GM21360 (cell line): ENCODE results near the gene ARHGAP18.

ENCODE experiments used
- ATAC-seq: cut with Tn5 transposase; IDR thresholded peaks from one replicate; pipeline ENCODE4 v1.9.1; 2021; ENCODE audit warnings: mild to moderate bottlenecking, moderate library complexity; ENCODE audit not compliant: unreplicated experiment

The ARHGAP18 gene

DNA sequence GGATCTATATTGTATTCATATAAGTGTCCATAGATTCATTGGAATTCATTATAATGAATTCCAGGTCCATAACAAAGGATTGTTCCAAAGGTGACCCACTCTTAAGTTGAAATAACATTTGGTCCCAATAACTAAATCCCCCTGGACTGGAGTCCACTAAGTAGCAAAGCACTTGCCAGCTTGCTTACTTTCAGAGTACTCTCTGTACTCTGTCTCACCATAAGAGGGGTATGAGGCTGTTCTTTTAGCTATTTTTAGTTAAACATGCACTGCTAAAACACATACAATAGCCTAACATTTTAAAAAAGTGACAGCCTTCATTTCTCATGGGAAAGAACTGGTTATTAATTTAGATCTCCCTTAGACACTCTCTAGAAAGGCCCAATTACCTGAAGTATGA lies 16.7 kb upstream of the ARHGAP18 start:
- ATAC-seq: no peak

DNA sequence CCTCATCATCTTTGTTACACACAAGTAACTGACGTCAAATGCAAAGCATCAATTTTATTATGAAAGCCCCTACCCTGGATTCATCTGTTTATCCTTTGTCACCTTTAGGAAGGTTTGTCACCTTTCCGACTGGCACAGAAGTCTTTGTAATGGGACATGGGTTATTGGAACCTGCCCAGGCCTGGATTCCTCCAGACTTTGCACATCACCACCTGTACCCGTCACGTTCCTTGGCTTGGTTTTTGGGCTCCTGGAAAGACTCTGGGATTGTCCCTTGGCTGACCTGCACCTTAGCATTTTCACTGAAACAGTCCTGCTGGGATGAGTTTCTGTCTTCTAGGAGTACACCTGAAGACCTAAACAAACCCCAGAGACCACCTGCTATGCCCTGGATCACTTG lies 15.4 kb upstream of the ARHGAP18 start:
- ATAC-seq: no peak

- ATAC-seq: no peak
These were observed 9.7 kb upstream of the ARHGAP18 start for GRCh38 chr6:129719692-129720091.

DNA sequence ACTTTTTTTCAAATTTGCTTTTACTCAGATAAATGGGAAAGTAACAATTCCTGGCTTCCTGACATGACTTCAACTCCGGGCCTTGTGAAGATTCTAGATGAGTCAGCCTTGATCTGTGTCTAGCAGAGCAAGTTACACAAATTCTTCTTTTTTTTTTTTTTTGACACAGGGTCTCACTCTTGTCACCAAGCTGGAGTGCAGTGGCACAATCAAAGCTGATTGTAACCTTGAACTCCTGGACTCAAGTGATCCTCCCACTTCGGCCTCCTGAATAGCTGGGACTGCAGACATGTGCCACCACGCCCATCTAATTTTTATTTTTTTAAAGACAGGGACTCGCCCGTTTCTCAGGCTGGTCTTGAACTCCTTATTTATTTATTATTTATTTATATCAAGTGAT lies 7.3 kb upstream of the ARHGAP18 start:
- no peak for ATAC-seq

- no peak for ATAC-seq
These were observed 3.9 kb upstream of the ARHGAP18 start for GRCh38 chr6:129713806-129714333.

- ATAC-seq: no peak
These were observed 1.3 kb upstream of the ARHGAP18 start for GRCh38 chr6:129711271-129711631.

DNA sequence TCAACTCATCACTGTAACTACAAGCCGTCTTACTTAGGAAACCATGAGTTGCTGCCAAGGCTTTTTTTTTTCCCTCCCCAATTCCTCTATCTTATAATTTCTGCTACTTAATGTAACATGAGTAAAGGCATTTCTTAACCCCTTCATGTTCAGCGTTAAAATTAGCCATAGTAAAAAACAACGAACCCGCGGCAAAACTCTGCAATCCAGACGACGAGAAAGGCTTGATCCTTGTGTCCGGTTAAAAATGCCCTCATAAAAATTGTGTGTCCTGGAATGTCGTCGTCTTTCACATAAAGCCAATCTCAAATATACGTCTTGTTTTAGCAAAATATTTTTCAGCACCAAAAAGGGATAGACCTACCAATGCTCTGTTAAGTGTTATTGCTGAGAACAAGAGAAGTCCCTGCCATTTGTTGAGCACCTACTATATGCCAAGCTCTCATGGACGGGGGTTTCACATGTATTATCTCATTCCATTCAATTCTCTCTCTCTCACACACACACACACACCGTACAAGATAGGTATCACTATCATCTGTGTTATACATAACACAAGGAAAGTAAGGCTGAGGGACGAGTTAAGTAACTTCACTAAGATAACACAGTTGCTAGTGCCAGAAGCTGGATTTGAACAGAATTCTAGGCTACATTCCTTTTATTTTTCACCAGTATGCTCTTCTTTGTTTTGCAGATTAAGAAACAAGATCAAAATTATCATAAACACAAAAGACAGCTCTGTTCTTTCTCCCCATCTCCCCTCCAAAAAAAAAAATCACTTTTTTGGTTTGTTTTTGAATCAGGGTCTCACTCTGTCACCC lies 683 bp upstream of the ARHGAP18 start:
- no peak for ATAC-seq

DNA sequence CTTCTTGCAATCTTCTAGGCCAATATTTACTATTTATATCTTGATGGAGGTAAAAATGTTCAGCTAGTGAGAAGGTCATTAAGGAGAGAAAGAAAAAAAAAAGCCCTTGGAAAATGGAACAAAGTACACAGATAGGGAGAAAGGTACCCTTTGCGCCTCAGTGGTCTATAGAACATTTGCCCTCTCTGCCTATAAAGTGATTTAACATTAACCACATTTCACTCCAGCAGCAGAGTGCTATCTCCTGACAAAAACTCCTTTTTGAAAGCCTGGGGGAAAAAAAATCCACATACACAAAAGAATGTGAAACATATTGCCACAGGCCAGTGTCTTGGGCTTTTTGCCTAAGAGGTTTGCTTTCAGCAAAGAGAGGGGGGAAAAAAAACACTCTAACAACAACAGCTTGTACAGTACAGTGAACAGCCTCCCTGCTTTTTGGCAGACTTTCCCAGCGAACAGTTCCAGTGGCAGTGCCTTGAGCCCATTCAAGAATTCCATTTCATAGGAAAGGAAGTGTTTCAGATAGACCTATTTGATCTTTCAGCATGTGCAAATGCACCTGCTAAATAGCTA lies 695 bp downstream of the ARHGAP18 start:
- peak; percentile 24 for ATAC-seq

GRCh38 chr6:129708496-129709195 lies 1.3 kb downstream of the ARHGAP18 start:
- ATAC-seq: no peak

DNA sequence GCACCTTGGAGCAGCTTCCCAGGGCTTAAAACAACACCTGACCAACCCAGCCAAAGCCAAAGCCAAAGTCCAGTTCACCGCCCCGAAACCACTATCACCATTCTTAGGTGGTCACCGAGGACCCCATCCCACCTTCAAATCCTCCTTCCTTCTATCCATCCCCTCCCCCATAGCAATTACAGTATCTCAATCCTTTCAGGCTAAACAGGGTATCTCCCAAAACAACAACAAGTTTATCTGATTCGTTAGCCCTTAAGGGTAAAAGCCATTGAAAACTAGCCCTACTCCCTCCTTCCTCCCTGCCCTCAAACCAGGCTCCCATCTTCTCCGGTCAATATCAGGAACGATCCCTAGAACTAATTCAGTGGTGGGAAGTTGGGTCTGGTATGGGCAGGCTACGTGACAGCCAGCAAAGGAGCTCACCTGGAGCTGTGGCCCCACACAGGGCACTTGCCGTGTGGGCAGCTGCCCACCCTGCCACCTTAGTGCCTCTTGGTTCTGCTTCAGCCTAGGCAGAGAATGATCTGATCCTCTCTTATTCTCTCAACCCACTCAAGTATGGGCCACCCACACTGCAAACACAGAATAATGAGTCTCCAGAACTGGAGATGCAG lies 2.0 kb downstream of the ARHGAP18 start:
- no peak for ATAC-seq

DNA sequence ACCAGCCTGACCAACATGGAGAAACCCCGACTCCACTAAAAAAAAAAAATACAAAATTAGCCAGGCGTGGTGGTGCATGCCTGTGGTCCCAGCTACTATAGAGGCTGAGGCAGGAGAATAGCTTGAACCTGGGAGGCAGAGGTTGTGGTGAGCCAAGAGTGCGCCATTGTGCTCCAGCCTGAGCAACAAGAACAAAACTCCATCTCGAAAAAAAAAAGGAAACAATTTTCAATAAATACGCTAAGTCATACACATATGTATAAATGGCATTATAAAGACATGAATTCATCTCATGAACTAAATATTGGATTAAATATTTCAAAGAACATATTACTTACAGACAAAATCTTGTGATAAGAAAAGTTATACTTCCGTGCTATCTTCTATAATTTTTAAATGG lies 2.9 kb downstream of the ARHGAP18 start:
- ATAC-seq: no peak

- ATAC-seq: no peak
These were observed 4.8 kb downstream of the ARHGAP18 start for GRCh38 chr6:129705212-129705611.

DNA sequence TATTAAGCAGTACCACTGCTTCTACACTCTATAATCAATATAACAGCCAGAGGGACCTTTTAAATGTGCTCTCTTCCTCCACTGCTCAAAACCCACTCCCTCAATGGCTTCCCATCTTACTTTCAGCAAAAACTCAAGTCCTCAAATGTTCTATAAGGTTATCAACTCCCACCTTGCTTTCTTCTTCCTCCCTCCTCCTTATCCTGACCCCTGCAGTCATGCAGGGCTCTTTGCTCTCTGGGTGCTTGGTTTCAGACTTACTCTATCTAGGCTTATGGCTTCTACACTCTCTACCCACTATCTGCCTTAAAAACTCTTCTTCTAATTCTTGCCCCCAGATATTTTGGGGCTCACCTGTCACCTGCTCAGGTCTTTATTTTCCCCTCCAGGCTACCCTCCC lies 5.3 kb downstream of the ARHGAP18 start:
- no peak for ATAC-seq

DNA sequence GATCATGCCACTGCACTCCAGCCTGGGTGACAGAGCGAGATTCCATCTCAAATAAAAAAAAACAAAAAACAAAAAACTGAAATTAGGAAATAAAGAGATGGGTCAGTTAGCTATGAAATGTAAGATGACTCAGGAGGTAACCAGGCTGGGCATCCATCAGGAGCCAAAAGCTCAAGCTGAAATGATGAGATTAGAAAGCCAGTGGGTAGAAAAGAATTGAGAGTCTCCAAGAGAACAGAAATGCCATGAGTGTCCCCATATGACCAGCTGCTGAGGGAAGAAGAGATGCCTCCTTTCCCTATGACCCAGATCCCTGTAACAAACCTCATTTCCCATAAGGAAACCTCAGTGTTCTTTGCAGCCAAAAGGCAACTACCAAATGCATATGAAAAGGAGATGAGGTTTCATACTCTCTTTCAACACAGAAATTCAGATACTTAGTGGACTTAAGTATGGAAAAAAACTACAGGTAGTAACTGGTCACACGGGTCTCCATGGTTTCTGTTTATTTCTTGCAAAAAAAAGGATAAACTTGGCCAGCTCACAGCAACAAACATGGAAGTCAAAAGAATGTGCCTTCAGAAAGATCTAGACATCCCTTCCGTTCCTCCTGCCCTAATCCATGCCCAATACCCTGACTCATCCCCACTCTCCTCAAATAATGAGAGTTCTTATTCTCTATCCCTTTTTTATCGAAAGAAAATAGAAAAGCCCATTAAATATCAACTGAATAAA lies 8.1 kb downstream of the ARHGAP18 start:
- ATAC-seq: no peak

- ATAC-seq: no peak
These were observed 9.3 kb downstream of the ARHGAP18 start for GRCh38 chr6:129700666-129701065.

DNA sequence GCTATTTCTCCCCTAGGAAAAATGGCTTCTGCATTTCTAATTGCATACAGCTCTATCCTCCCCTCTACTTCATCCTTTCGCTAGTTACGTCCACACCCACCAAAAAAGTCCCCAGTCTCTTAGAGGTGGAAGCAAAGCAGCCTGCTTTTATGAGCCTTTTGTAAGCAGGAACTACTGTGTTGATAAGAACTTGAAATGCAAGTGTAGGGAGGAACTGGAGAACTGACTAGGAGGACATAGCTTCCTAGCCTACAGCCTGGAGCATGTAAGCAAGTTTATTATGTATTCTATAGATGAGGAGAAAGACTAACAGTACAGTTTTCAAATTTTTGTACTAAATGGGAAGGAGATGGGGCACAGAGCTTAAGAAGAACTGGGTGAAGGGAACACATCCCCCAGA lies 10.3 kb downstream of the ARHGAP18 start:
- no peak for ATAC-seq

- no peak for ATAC-seq
These were observed 11.5 kb downstream of the ARHGAP18 start for GRCh38 chr6:129698430-129698829.

DNA sequence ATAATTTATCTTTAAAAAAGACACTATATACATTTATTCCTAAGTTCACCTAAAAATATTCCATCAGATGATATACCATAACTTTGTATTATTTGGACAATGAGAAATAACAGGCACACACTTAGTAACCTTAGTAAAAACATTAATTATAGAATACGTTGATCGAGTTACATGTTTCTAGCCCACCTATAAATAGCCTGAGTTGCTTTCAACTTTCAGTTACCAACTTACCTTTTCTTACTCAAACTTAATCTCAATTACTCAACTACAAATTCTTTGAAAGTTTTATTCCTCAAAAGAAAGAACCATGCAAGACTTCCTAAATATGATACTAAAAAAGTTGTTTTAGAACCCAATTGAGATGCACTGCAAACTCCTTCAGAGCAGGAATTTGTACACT lies 12.2 kb downstream of the ARHGAP18 start:
- no peak for ATAC-seq

GRCh38 chr6:129696843-129697242 lies 13.1 kb downstream of the ARHGAP18 start:
- ATAC-seq: no peak

DNA sequence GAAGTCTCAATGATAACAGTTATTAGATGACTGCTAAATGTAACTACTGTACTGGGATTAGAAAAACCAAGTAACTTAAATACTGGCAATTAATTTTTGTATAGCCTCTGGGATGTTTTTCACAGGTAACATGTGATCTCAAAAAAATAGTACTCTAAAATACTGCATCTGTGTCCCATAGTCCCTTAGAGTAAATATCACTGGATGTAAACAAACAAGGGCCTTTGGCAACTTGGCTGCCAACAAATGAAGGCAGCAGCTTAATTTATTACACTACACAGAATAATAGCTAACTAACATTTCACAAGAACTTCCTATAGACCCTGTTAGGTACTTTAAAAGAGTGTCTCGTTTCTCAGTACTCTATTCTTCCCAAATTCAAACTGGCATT lies 14.0 kb downstream of the ARHGAP18 start:
- peak; percentile 13 for ATAC-seq
